HG03457 (cell line): Measurements from ENCODE around the gene TMEM25.
"Not testable (repeated sequence)": the region's sequence is repeated elsewhere in the genome, so short reads cannot be mapped to it uniquely, and the experiment has no call there.

Experiments
- ATAC-seq: cut with Tn5 transposase; IDR thresholded peaks from one replicate; pipeline ENCODE4 v1.9.1; 2021; ENCODE audit warnings: moderate number of reproducible peaks; ENCODE audit not compliant: unreplicated experiment

Gene TMEM25

GRCh38 chr11:118531597-118532084, 649 bp downstream of the TMEM25 start:
- no peak for ATAC-seq

- ATAC-seq = no peak
These were observed 1.1 kb downstream of the TMEM25 start for GRCh38 chr11:118532091-118532490.

- no peak for ATAC-seq
These were observed 2.1 kb downstream of the TMEM25 start for GRCh38 chr11:118532852-118533768.

GRCh38 chr11:118533769-118534729, 3.1 kb downstream of the TMEM25 start:
- no peak for ATAC-seq

GRCh38 chr11:118535261-118535660, 4.3 kb downstream of the TMEM25 start:
- no peak for ATAC-seq

- ATAC-seq = no peak
These were observed 5.7 kb downstream of the TMEM25 start for GRCh38 chr11:118536726-118537125.

GRCh38 chr11:118537409-118537980, 6.5 kb downstream of the TMEM25 start:
- ATAC-seq = no peak

GRCh38 chr11:118544010-118544646, 13.1 kb downstream of the TMEM25 start:
- no peak for ATAC-seq

- ATAC-seq = no peak
These were observed 13.6 kb downstream of the TMEM25 start for GRCh38 chr11:118544647-118545010.

GRCh38 chr11:118545533-118545932, 14.5 kb downstream of the TMEM25 start:
- no peak for ATAC-seq

GRCh38 chr11:118547132-118547531, 16.1 kb downstream of the TMEM25 start:
- no peak for ATAC-seq

GRCh38 chr11:118552341-118552740, 21.3 kb downstream of the TMEM25 start:
- no peak for ATAC-seq

GRCh38 chr11:118560806-118561205, 29.8 kb downstream of the TMEM25 start:
- ATAC-seq = no peak

- ATAC-seq = no peak
These were observed 34.1 kb downstream of the TMEM25 start for GRCh38 chr11:118565051-118565450.

- no peak for ATAC-seq
These were observed 38.7 kb downstream of the TMEM25 start for GRCh38 chr11:118569670-118570069.

- no peak for ATAC-seq
These were observed 39.8 kb downstream of the TMEM25 start for GRCh38 chr11:118570787-118571186.

- ATAC-seq = not testable (repeated sequence)
These were observed 40.7 kb downstream of the TMEM25 start for GRCh38 chr11:118571701-118572060.

- no peak for ATAC-seq
These were observed 41.3 kb downstream of the TMEM25 start, which contains the start of gene ARCN1 for GRCh38 chr11:118572061-118572980. TSS of gene ARCN1 (plus strand) at chr11:118572409. CDS start at chr11:118572548, 139 bp downstream.

- ATAC-seq = no peak
These were observed 42.1 kb downstream of the TMEM25 start for GRCh38 chr11:118572981-118573550.
